Chondrocyte (in vitro differentiated cells): Measurements from ENCODE around the gene IKZF3. TPM values are rescaled to one million over a fixed set of nuclear protein-coding genes. Genes with fewer than 3 reads are reported as not detected.

Experiments used
- DNase-seq: peaks from one replicate; pipeline ENCODE4 v3.0.0; 2021; ENCODE audit warnings: mixed read lengths, low spot score
- H3K27ac Mint-ChIP-seq: one replicate; pipeline ENCODE4 v1.8.0; 2021; ENCODE audit warnings: mild to moderate bottlenecking, moderate library complexity, mixed read lengths; ENCODE audit not compliant: unreplicated experiment
- H3K27me3 Mint-ChIP-seq: 2 replicates; pipeline ENCODE4 v1.8.0; 2021; ENCODE audit warnings: low read depth, mixed read lengths
- H3K36me3 Mint-ChIP-seq: 2 replicates; pipeline ENCODE4 v1.8.0; 2021; ENCODE audit warnings: low read depth, mixed read lengths
- H3K4me1 Mint-ChIP-seq: 2 replicates; pipeline ENCODE4 v1.8.0; 2021; ENCODE audit warnings: low read depth, mild to moderate bottlenecking, mixed read lengths
- H3K4me3 Mint-ChIP-seq: one replicate; pipeline ENCODE4 v1.8.0; 2021; ENCODE audit warnings: mild to moderate bottlenecking, moderate library complexity, mixed read lengths; ENCODE audit not compliant: unreplicated experiment
- H3K9me3 Mint-ChIP-seq: 2 replicates; pipeline ENCODE4 v1.8.0; 2021; ENCODE audit warnings: low read depth, mixed read lengths
- total RNA-seq: library from RNA; stranded (reverse); gene quantifications from 3 replicates; pipeline ENCODE4 v1.2.1, GENCODE V29; 2021
- TF ChIP-seq, protein P1 (sequence below): fragments of 200-600 bp; sonication (generic); IDR thresholded peaks from 2 replicates; pipeline ENCODE4 v1.5.0; 2021; ENCODE audit warnings: antibody characterized with exemption, mild to moderate bottlenecking, moderate library complexity

Gene IKZF3
- total RNA-seq, 1 donor from 2014 or later: not detected

GRCh38 chr17:39745335-39746144, 118.6 kb downstream of the IKZF3 start:
- H3K9me3 Mint-ChIP-seq: no peaks in the 10 kb centered on the region
- no peak overlapping the region for H3K4me3 Mint-ChIP-seq
- peaks cover 12% of the 10 kb centered on the region for H3K4me1 Mint-ChIP-seq
- peak; percentile 86 for DNase-seq
- H3K27ac Mint-ChIP-seq: no peak overlapping the region
- TF ChIP-seq, protein P1, sequence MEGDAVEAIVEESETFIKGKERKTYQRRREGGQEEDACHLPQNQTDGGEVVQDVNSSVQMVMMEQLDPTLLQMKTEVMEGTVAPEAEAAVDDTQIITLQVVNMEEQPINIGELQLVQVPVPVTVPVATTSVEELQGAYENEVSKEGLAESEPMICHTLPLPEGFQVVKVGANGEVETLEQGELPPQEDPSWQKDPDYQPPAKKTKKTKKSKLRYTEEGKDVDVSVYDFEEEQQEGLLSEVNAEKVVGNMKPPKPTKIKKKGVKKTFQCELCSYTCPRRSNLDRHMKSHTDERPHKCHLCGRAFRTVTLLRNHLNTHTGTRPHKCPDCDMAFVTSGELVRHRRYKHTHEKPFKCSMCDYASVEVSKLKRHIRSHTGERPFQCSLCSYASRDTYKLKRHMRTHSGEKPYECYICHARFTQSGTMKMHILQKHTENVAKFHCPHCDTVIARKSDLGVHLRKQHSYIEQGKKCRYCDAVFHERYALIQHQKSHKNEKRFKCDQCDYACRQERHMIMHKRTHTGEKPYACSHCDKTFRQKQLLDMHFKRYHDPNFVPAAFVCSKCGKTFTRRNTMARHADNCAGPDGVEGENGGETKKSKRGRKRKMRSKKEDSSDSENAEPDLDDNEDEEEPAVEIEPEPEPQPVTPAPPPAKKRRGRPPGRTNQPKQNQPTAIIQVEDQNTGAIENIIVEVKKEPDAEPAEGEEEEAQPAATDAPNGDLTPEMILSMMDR: no peak
- peaks cover 4% of the 10 kb centered on the region for H3K27me3 Mint-ChIP-seq
- no peaks in the 10 kb centered on the region for H3K36me3 Mint-ChIP-seq

GRCh38 chr17:39744836-39745215, 119.3 kb downstream of the IKZF3 start:
- no peaks in the 10 kb centered on the region for H3K9me3 Mint-ChIP-seq
- TF ChIP-seq, protein P1: no peak
- no peaks in the 10 kb centered on the region for H3K36me3 Mint-ChIP-seq
- peak; percentile 53 for DNase-seq
- peaks cover 9% of the 10 kb centered on the region for H3K27me3 Mint-ChIP-seq
- no peak overlapping the region for H3K4me3 Mint-ChIP-seq
- no peak overlapping the region for H3K27ac Mint-ChIP-seq
- H3K4me1 Mint-ChIP-seq: peaks cover 13% of the 10 kb centered on the region

DNA sequence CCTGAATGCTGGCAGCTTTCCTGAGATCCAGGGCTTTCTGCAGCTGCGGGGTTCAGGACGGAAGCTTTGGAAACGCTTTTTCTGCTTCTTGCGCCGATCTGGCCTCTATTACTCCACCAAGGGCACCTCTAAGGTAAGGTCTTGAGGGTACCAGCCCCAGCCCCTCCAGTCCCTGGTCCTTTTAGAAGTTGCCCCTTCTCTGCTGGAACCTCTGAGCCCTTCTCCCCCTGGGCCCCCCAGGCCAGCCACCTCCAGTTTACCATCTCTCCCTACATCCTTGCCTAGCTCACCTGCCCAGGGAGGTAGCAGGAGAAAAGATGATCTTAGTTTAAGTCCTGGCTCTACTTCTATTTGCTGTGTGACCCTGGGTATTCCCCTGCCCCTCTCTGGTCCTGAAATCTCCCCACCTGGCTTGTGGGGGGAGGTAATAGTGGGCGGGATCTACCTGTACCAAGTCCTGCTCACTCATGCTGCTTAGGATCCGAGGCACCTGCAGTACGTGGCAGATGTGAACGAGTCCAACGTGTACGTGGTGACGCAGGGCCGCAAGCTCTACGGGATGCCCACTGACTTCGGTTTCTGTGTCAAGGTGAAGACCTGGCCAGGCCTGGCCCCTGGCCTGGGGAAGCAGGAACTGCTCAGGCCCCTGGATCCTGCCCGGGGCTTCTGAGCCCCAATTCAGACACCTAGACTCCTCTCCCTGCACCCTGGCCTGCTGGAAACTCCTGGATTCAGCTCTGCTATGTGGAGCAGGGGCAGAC, 119.9 kb downstream of the IKZF3 start:
- TF ChIP-seq, protein P1: no peak
- Mint-ChIP-seq H3K4me1 (peaks cover 18% of the 10 kb centered on the region), H3K36me3 (no peaks in the 10 kb centered on the region), H3K27ac (no peak overlapping the region), H3K27me3 (peaks cover 10% of the 10 kb centered on the region), H3K9me3 (no peaks in the 10 kb centered on the region), H3K4me3 (no peak overlapping the region)
- peak; percentile 68 for DNase-seq

DNA sequence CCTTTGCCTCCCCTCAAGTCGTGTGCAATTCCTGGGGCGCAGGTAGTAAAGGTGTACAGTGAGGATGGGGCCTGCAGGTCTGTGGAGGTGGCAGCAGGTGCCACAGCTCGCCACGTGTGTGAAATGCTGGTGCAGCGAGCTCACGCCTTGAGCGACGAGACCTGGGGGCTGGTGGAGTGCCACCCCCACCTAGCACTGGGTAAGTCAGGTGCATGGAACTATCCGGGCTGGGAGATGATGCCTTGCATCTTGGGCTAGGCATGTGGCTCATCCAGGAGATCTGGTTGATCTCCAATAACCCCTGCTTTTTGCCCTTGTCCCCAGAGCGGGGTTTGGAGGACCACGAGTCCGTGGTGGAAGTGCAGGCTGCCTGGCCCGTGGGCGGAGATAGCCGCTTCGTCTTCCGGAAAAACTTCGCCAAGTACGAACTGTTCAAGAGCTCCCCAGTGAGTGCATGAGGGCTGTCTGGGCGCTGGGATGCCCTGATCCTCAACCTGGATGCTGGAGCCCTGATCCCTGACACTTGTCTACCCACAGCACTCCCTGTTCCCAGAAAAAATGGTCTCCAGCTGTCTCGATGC, 121.2 kb downstream of the IKZF3 start:
- TF ChIP-seq, protein P1: no peak
- peak; percentile 63 for DNase-seq
- Mint-ChIP-seq H3K4me3 (no peak overlapping the region), H3K27me3 (peaks cover 14% of the 10 kb centered on the region), H3K36me3 (no peaks in the 10 kb centered on the region), H3K27ac (no peak overlapping the region), H3K9me3 (no peaks in the 10 kb centered on the region), H3K4me1 (peaks cover 27% of the 10 kb centered on the region)
